DMS 273 (cell line): ENCODE data around the gene RHOG.
"Not testable (repeated sequence)": the region's sequence is repeated elsewhere in the genome, so short reads cannot be mapped to it uniquely, and the experiment has no call there.

Experiments used
- DNase-seq: peaks from one replicate; lab custom pipeline; 2025; ENCODE audit not compliant: unreplicated experiment; lab: John Stamatoyannopoulos, UW

Gene RHOG

GRCh38 chr11:3840870-3841425, at the start of gene RHOG:
TSS of gene RHOG (minus strand) at chr11:3840959. CDS start at chr11:3828138, 12,821 bp downstream.
- peak; percentile 78 for DNase-seq

GRCh38 chr11:3890014-3890413, 49.3 kb upstream of the RHOG start:
- DNase-seq = no peak

DNA sequence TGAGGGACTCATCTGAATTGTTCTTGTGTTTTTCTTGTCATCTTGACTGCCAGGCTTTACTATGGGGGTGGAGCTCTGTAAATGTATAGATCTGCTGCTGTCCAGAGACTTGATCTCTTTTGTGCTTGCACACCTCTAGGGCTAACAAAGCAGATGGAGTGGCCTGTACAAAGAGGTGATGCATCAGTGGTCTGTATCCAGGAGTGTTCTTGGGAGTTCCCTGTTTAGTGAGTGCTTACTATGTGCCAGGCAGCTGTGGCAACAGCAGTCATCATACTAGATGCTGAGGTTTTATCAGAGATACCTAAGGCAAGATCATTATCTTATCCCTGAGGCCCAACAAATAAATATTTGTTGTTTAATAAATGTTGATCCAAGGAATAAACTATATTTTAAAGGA, 48.1 kb upstream of the RHOG start:
- no peak for DNase-seq

DNA sequence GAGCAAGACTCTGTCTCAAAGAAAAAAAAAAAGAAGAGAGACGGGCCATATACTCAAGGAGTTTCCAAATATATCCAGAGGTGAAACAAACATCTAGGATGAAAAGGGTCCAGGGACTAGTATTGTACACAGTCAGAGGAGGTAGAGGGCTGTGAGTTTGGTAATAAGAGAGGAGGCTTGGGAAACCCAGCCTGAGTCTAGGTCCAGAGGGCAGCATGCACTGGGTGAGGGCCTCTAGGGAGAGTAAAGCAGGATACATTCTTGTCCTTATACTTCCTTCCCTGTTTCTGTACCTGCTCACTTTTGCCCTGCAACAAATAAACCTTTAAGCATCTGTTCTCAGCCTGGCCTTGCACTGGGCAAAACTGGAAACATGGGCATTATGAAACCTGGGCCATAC, 46.2 kb upstream of the RHOG start:
- no peak for DNase-seq

GRCh38 chr11:3885855-3886254, 45.1 kb upstream of the RHOG start:
- no peak for DNase-seq

DNA sequence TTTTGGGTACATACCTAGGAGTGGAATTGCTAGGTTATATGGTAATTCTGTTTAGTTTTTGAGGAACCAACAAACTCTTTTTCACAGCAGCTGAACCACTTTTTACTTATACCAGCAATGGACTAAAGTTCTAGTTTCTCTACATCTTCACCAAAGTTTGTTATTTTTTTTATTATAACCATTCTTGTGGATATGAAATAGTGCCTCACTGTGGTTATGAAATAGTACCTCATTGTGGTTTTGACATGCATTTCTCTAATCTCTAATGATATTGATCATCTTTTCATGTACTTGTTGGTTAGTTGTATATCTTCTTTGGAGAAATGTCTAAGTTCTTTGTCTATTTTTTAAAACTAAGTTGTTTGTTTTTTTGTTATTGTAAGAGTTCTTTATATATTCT, 41.9 kb upstream of the RHOG start:
- DNase-seq = no peak

GRCh38 chr11:3880724-3881123, 40.0 kb upstream of the RHOG start:
- no peak for DNase-seq

- no peak for DNase-seq
These were observed 39.3 kb upstream of the RHOG start for GRCh38 chr11:3879967-3880542.

- DNase-seq = no peak
These were observed 38.6 kb upstream of the RHOG start for GRCh38 chr11:3879216-3879966.

GRCh38 chr11:3878258-3878584, 37.5 kb upstream of the RHOG start:
- no peak for DNase-seq

DNA sequence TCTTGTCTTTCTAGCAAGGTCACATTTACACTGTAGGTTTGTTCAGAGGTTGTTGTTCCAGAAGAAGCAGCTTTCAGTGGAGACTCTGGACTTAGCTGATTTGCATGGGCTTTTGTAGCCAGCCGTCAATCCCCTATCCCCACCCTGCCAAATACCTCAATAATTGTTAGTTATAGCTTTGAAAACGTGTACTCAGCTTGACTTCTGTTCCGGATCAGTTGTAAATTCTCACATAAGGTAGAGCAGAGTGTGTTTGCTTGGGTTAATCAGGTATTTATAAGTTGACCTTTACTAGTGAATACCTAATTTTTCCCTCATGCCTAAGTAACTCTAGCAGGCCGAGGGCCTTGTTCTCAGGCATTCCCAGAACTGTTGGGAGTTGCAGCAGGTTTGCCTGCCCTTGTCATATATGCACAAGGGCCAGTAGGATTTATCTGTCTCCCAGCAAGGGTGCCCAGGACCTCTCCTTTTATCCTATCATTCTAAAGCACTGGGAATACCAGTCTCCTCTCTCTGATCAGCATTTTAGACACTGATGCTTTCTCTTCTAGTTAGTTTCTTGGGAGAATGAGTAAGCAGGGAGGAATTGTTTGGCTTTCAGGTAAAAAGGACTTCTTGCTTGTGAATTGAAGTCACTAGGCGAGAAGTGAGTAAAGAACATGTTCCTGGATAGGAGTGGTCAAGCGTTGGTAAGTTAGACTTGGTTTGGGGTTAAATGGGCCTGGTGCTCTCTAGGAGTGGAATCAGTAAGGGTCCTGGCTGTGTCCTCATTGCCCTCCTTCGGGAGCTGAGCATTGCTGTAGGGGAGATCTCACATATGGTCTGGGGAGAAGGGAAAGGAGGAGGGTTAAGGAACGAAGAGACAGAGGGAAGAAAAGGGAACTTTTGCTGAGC, 36.9 kb upstream of the RHOG start:
- DNase-seq = no peak

DNA sequence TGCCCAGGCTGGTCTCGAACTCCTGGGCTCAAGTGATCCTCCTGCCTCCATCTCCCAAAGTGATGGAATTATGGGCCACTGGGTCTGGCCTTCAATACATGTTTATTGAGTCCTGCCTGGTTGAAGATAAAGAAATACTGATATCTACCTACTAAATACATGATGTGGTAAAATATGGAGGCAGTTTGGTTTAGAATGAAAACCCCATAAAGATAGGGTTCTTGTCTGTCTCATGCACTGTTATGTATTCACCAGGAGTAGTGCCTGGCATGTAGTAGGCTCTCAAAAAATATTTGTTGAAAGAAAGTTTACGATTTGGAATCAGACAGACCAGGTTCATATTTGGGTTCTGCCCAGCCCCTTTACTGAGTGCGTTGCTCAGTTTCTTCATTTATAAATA, 35.9 kb upstream of the RHOG start:
- no peak for DNase-seq

DNA sequence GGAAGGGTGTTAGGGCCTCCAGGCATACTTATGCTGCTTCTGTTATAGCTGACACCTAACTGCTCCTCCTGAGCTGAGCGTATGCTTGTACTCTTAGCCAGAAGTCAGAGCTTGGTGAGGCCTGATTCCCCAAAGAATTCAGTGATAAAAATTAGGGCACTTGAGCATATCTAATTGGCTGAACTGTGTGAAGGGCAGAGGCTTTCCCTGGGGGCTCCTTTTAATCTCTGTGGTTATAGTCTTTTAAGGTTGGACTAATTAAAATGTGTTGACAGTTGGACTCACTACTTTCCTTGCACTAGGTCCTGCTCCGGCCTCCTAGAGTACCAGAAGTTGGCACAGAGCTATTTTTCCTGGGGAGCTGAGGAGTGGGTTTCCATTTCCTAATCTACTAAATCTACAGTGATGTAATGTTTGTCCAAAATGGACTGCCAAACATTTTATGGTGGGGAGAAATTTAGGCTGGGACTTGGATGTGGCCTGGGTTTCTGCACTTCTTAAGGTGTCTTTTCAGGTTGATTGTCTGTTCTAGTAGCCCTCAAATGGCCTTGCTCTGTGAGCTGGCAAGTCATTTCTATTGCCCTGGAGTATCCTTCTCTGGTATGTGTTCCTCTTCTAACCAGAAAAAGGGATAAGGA, 33.1 kb upstream of the RHOG start:
- peak; percentile 18 for DNase-seq

GRCh38 chr11:3867209-3868091, 26.7 kb upstream of the RHOG start:
- DNase-seq = no peak

DNA sequence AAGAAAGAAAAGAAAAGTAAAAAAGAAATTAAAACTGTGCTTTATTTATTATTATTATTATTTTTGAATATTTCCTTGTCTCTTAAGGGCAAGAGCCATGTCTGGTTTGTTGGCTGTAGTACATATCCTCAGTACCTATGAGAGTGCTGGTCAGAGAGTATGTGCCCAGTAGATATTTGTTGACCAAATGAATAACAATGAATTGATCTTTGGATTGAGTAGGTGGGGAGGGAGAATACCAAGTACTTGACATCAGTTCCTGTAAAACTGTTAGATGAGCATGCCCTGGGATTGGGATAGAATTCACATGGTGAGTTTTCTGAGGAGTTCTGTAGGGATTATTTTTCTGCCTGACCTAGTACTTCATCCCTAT, 26.1 kb upstream of the RHOG start:
- no peak for DNase-seq

GRCh38 chr11:3866206-3866605, 25.4 kb upstream of the RHOG start:
- no peak for DNase-seq

DNA sequence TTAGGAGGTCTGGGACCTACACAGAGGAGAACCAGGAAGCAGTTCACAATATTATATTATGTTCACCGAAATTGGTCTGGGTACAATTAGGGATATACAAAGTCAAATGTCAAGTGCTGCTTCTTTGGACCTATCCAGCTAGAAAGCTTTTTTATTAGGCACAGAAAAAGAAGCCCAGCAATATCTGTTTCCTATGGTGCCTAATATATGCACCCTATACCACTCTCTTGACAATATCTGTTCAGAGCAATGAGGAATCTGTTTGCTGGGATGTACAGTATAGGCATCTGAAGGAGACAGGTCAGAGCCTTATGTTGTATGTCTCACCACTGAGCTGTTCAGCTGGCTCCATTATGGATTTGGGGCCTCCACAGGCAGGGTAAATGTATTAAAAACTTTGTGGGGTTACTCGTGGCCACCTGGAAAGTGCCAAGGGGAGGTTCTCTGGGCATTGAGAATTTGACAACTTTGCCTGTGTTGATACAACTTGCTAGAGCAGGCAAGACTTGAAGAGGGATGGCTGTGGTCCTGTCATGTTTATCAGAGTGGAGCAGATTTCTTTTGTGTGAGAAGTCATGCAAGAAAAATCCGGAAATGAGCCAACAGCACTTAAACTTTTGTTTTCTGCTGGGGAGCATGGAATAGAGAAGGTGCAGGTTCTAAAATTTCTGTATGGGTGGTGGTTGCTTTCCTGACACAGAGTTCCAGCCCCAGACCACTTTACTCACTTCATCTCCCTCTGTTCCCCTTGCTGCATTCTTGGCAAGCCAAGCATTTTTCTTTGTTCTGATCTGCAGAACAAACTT, 24.8 kb upstream of the RHOG start:
- DNase-seq = no peak

DNA sequence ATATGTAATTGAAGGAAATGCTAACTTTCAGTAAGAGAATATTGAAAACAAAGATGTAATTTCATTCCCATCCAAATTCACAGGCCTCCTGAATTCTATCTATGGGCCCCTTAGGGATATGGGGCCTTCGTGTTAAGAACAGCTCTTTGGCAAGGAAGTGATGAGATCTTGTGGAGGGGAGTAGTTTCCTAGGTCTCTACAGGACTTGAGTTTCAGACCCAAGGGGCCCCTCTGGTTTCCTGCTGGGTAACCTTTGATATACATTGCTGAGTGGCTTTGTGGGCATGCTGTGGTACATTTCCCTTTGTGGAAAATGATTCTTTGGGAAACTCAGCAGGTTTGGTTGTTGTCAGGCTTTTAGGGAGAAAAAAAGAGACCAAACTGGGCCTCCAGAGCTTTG, 20.9 kb upstream of the RHOG start:
- no peak for DNase-seq

GRCh38 chr11:3860898-3861393, 20.2 kb upstream of the RHOG start:
- not testable (repeated sequence) for DNase-seq
